ENCODE measurements around the gene EFL1.

Gene EFL1

GRCh38 chr15:82086243-82086995, 176.1 kb downstream of the EFL1 start:
- TF ChIP-seq, protein P1, sequence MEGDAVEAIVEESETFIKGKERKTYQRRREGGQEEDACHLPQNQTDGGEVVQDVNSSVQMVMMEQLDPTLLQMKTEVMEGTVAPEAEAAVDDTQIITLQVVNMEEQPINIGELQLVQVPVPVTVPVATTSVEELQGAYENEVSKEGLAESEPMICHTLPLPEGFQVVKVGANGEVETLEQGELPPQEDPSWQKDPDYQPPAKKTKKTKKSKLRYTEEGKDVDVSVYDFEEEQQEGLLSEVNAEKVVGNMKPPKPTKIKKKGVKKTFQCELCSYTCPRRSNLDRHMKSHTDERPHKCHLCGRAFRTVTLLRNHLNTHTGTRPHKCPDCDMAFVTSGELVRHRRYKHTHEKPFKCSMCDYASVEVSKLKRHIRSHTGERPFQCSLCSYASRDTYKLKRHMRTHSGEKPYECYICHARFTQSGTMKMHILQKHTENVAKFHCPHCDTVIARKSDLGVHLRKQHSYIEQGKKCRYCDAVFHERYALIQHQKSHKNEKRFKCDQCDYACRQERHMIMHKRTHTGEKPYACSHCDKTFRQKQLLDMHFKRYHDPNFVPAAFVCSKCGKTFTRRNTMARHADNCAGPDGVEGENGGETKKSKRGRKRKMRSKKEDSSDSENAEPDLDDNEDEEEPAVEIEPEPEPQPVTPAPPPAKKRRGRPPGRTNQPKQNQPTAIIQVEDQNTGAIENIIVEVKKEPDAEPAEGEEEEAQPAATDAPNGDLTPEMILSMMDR (IDR thresholded peaks at IDR 0.05): no peak

DNA sequence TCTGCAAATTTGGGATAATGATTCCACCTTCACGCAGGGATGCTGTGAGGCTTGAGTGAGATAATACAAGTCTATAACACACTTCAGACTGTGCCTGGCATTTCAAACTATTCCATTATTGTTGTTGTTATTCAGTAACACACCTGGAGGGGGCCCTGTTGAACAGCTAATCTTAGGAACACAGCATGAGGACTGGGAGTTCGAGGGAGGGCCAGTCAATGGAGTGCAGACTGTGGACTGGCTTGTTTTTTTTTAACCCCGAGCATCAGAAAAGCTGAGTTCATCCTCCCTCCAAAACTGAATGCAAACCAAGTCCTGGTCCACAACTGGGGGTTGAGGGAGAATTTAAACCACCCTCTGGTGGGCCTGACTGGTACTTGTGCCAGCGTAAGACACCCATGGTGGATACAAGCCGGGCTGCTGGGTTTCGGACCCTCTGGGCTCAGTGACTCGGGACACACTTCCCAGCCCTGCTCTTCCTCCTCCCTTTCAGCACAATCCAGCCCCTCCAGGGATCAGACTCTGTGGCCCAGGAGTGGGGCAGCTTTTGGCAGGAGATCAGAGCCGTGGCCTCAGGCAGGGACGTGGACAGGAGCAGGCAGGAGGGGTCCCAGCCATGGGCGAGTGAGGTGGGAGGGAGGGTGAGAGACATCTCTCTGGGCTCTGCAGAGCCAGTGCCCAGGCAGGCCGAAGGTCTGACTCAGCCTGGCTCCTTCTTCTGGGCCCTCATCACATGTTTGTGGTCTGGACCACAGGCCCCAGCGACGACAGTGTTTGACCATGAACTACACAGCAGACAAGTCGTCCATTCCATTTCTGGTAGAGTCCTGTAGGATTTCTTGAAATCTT, 180.4 kb downstream of the EFL1 start:
- TF ChIP-seq, protein P1 (IDR thresholded peaks at IDR 0.05): no peak

DNA sequence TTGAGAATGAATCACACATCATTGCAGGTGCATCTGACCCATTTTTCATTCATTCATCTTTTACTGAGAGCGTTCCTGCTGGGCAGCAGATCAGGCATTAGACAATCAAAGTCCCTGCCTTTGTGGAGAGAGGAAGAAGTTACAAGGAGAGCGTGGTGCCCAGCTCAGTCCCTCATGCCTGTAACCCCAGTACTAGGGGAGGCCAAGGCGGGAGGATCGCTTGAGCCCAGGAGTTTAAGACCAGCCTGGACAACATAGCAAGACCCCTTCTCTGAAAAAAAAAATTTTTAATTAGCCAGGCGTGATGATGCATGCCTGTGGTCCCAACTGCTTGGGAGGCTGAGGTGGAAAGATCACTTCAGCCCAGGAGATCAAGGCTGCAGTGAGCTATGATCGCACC, 181.8 kb downstream of the EFL1 start:
- TF ChIP-seq, protein P1 (IDR thresholded peaks at IDR 0.05): no peak

Data from LNCAP (cell line).